Upper lobe of left lung (tissue), 6 donors: Measurements from ENCODE around the gene TMEM175. TPM values are rescaled to one million over a fixed set of nuclear protein-coding genes. Genes with fewer than 3 reads are reported as not detected.

Experiments used
- ATAC-seq, 2 donors: fragments of 200-7000 bp; cut with Tn5 transposase; one replicate each; pipeline ENCODE4 v1.9.1; 2022; ENCODE audit warnings: mild to moderate bottlenecking in 2 of 2, moderate library complexity in 2 of 2; ENCODE audit not compliant: low FRiP score in 2 of 2
- DNase-seq, 2 donors: peaks; one replicate each; pipeline ENCODE4 v3.0.0-alpha.2; 2019 to 2020
- H3K27ac ChIP-seq, 4 donors: fragments of 200-600 bp; sonication (generic); one replicate each; pipeline ENCODE4 v1.5.1; 2016 to 2019
- H3K27me3 ChIP-seq, 4 donors: fragments of 200-600 bp; sonication (generic); one replicate each; pipeline ENCODE4 v1.5.1; 2017 to 2019
- H3K36me3 ChIP-seq, 4 donors: fragments of 200-600 bp; sonication (generic); one replicate each; pipeline ENCODE4 v1.5.1; 2016 to 2019
- H3K4me1 ChIP-seq, 4 donors: fragments of 200-600 bp; sonication (generic); one replicate each; pipeline ENCODE4 v1.5.1; 2018 to 2019
- H3K4me3 ChIP-seq, 4 donors: fragments of 200-600 bp; sonication (generic); one replicate each; pipeline ENCODE4 v1.5.1; 2017 to 2019; ENCODE audit warnings: mild to moderate bottlenecking in 2 of 4, moderate library complexity in 1 of 4
- H3K9me3 ChIP-seq, 4 donors: fragments of 200-600 bp; sonication (generic); one replicate each; pipeline ENCODE4 v1.5.1; 2018 to 2019
- EP300 ChIP-seq, 4 donors: sonication (generic); formaldehyde crosslinking; IDR thresholded peaks; one replicate each; pipeline ENCODE4 v1.5.1; 2017; ENCODE audit warnings: antibody characterized with exemption in 4 of 4, control low read depth in 2 of 4
- POLR2A ChIP-seq, 4 donors: fragments of 450-650 bp; IDR thresholded peaks; one replicate each; pipeline ENCODE4 v1.5.1; 2016 to 2017; ENCODE audit warnings: antibody characterized with exemption in 4 of 4, mild to moderate bottlenecking in 2 of 4
- POLR2AphosphoS5 ChIP-seq, 2 donors: sonication (generic); formaldehyde crosslinking; IDR thresholded peaks; one replicate each; pipeline ENCODE4 v1.5.1; 2017; ENCODE audit warnings: antibody characterized with exemption in 2 of 2
- WGBS, 2 donors: methylation state at CpG; one replicate each; pipeline ENCODE4 v1.1.5; 2017 to 2018; 5-methylcytosine and 5-hydroxymethylcytosine counted together
- total RNA-seq, 6 donors: library from RNA; depleted of rRNA in 4 of 6; stranded (reverse); fragments of >200 nt in 4 of 6; gene quantifications; one replicate each; pipeline versions ENCODE4 v1.1.0 to v1.2.1, GENCODE V29; 2016 to 2021
- TF ChIP-seq, protein P1 (sequence below), 6 experiments: fragments of 450-650 bp in 4 of 6; fragments of 200-600 bp in 2 of 6; sonication (generic) in 2 of 6; IDR thresholded peaks; one replicate each; pipeline ENCODE4 v1.5.1; 2016 to 2019; ENCODE audit warnings: antibody characterized with exemption in 6 of 6
- donor health status: DM: no; HTN: no; CAD: no; lungs with moderate emphysema.
- donor health status: DM: no; HTN: yes; CAD: no; lungs with severe emphysema.

Gene TMEM175
- total RNA-seq, 6 donors from 2014 or later, result 24.6 to 126 (median 41.8) TPM

GRCh38 chr4:1003271-1004070, 71.2 kb downstream of the TMEM175 start:
- Histone ChIP-seq H3K4me3 (peak overlapping the region in 1 of 4 donors; percentile 9), H3K36me3 (no peaks in the 10 kb centered on the region), H3K9me3 (no peaks in the 10 kb centered on the region), H3K27ac (no peak overlapping the region), H3K27me3 (peaks cover 4 to 43% (median 27%) of the 10 kb centered on the region in 4 donors), H3K4me1 (peaks cover 16 to 26% (median 18%) of the 10 kb centered on the region in 4 donors)
- ATAC-seq (peak; percentile 5 to 23), DNase-seq (peak in 1 of 2 donors; percentile 86)
- 17 to 44% methylated on average over 20 to 38 of the region's 63 CpGs for WGBS, 2 donors
- TF ChIP-seq POLR2A (IDR thresholded peaks at IDR 0.05), result no peak
- TF ChIP-seq POLR2AphosphoS5 (IDR thresholded peaks at IDR 0.05), result no peak
- TF ChIP-seq, protein P1, sequence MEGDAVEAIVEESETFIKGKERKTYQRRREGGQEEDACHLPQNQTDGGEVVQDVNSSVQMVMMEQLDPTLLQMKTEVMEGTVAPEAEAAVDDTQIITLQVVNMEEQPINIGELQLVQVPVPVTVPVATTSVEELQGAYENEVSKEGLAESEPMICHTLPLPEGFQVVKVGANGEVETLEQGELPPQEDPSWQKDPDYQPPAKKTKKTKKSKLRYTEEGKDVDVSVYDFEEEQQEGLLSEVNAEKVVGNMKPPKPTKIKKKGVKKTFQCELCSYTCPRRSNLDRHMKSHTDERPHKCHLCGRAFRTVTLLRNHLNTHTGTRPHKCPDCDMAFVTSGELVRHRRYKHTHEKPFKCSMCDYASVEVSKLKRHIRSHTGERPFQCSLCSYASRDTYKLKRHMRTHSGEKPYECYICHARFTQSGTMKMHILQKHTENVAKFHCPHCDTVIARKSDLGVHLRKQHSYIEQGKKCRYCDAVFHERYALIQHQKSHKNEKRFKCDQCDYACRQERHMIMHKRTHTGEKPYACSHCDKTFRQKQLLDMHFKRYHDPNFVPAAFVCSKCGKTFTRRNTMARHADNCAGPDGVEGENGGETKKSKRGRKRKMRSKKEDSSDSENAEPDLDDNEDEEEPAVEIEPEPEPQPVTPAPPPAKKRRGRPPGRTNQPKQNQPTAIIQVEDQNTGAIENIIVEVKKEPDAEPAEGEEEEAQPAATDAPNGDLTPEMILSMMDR (IDR thresholded peaks at IDR 0.05), result no peak
- TF ChIP-seq EP300 (IDR thresholded peaks at IDR 0.05), result no peak

DNA sequence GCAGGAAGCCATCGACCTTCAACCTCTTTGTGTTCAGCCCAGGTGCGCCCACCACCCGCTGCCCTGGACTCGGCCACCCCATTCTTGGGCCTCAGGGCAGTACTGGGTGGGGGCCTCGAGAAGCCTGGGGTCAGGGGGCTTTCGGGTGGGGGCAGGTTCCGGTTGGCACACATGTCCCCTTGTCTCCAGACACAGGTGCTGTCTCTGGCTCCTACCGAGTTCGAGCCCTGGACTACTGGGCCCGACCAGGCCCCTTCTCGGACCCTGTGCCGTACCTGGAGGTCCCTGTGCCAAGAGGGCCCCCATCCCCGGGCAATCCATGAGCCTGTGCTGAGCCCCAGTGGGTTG, 71.8 kb downstream of the TMEM175 start:
- no peak for DNase-seq
- TF ChIP-seq EP300 (IDR thresholded peaks at IDR 0.05), result no peak
- no peak for TF ChIP-seq POLR2AphosphoS5 (IDR thresholded peaks at IDR 0.05)
- no peak for TF ChIP-seq POLR2A (IDR thresholded peaks at IDR 0.05)
- TF ChIP-seq, protein P1 (IDR thresholded peaks at IDR 0.05), result no peak
- WGBS, 2 donors, result 87 to 88% methylated on average over 6 to 9 of the region's 13 CpGs
- no peak overlapping the region for H3K4me3 ChIP-seq
- H3K27ac ChIP-seq, result no peak overlapping the region
- peaks cover 4 to 47% (median 30%) of the 10 kb centered on the region in 4 donors for H3K27me3 ChIP-seq
- no peak for ATAC-seq
- peaks cover 19 to 31% (median 23%) of the 10 kb centered on the region in 4 donors for H3K4me1 ChIP-seq
- H3K36me3 ChIP-seq, result no peaks in the 10 kb centered on the region
- H3K9me3 ChIP-seq, result no peaks in the 10 kb centered on the region

- H3K27me3 ChIP-seq, result peaks cover 4 to 47% (median 30%) of the 10 kb centered on the region in 4 donors
- no peak for ATAC-seq
- TF ChIP-seq POLR2AphosphoS5 (IDR thresholded peaks at IDR 0.05), result no peak
- no peak for TF ChIP-seq EP300 (IDR thresholded peaks at IDR 0.05)
- TF ChIP-seq POLR2A (IDR thresholded peaks at IDR 0.05), result no peak
- WGBS, 2 donors, result 56 to 74% methylated on average over 9 to 23 of the region's 25 CpGs
- no peak overlapping the region for H3K27ac ChIP-seq
- peak in 1 of 2 donors; percentile 71 for DNase-seq
- no peaks in the 10 kb centered on the region for H3K36me3 ChIP-seq
- peaks cover 23 to 34% (median 25%) of the 10 kb centered on the region in 4 donors for H3K4me1 ChIP-seq
- H3K4me3 ChIP-seq, result no peak overlapping the region
- no peaks in the 10 kb centered on the region for H3K9me3 ChIP-seq
Measured at GRCh38 chr4:1004557-1005485, 72.6 kb downstream of the TMEM175 start.

DNA sequence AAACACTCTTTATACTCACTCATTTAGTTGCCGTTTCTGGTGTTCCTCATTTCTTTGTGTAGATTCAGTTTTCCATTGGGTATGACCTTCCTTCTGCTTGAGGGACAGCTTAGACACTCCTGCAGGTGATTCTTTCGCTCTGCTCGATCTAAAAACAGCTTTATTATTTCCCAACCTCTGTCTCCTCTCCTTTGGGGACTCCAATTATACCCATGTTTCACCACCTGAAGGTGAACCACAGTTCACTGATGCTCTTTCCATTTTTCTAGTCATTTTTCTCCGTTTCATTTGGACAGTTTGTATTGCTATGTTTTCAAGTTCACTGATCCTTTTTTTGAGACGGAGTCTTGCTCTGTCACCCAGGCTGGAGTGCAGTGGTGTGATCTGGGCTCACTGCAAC, 74.6 kb downstream of the TMEM175 start:
- Histone ChIP-seq H3K36me3 (no peaks in the 10 kb centered on the region), H3K4me1 (peaks cover 35 to 42% (median 36%) of the 10 kb centered on the region in 4 donors), H3K27me3 (peaks cover 4 to 33% (median 23%) of the 10 kb centered on the region in 4 donors), H3K27ac (no peak overlapping the region), H3K9me3 (no peaks in the 10 kb centered on the region), H3K4me3 (no peak overlapping the region)
- DNase-seq (no peak), ATAC-seq (no peak)
- WGBS, 2 donors, result 78 to 90% methylated on average over 5 of the region's 5 CpGs
- no peak for TF ChIP-seq POLR2A (IDR thresholded peaks at IDR 0.05)
- TF ChIP-seq, protein P1 (IDR thresholded peaks at IDR 0.05), result no peak
- TF ChIP-seq POLR2AphosphoS5 (IDR thresholded peaks at IDR 0.05), result no peak
- TF ChIP-seq EP300 (IDR thresholded peaks at IDR 0.05), result no peak

Other genes with a start within 250 kb of the TMEM175 start
- gene SLC49A3, start 243.3 kb upstream of the TMEM175 start, total RNA-seq, result 10 to 100 TPM; 12.2 to 65.0 (median 32.3) TPM
- gene PCGF3, start 226.6 kb upstream of the TMEM175 start, total RNA-seq, result 100 to 1,000 TPM in 1 of 6 donors, 10 to 100 TPM in 5; 36.4 to 150 (median 41.0) TPM
- 1 to 10 TPM in 5 of 6 donors, under 1 TPM in 1; 0.61 to 4.2 (median 1.8) TPM for gene CPLX1, start 106.3 kb upstream of the TMEM175 start, total RNA-seq
- 100 to 1,000 TPM; 116 to 380 (median 154) TPM for gene GAK, start 144 bp upstream of the TMEM175 start, total RNA-seq
- 10 to 100 TPM; 10.7 to 36.7 (median 17.5) TPM for gene DGKQ, start 41.1 kb downstream of the TMEM175 start, total RNA-seq
- 100 to 1,000 TPM in 1 of 6 donors, 10 to 100 TPM in 5; 13.5 to 152 (median 55.9) TPM for gene IDUA, start 54.6 kb downstream of the TMEM175 start, total RNA-seq
- gene SLC26A1, start 60.9 kb downstream of the TMEM175 start, total RNA-seq, result 1 to 10 TPM in 1 of 6 donors, under 1 TPM in 5; 0.39 to 2.1 (median 0.68) TPM
- gene FGFRL1, start 79.2 kb downstream of the TMEM175 start, total RNA-seq, result 10 to 100 TPM; 21.0 to 32.4 (median 25.6) TPM
- gene RNF212, start 181.1 kb downstream of the TMEM175 start, total RNA-seq, result 10 to 100 TPM in 1 of 6 donors, 1 to 10 TPM in 5; 2.7 to 14.7 (median 5.3) TPM
- 10 to 100 TPM; 23.2 to 81.3 (median 50.8) TPM for gene SPON2, start 240.1 kb downstream of the TMEM175 start, total RNA-seq